Upper lobe of left lung (tissue), 6 donors: ENCODE measurements around the gene NECAB3. TPM values are rescaled to one million over a fixed set of nuclear protein-coding genes. Genes with fewer than 3 reads are reported as not detected.

Experiments used
- ATAC-seq, 2 donors: fragments of 200-7000 bp; cut with Tn5 transposase; one replicate each; pipeline ENCODE4 v1.9.1; 2022; ENCODE audit warnings: mild to moderate bottlenecking in 2 of 2, moderate library complexity in 2 of 2; ENCODE audit not compliant: low FRiP score in 2 of 2
- DNase-seq, 2 donors: peaks; one replicate each; pipeline ENCODE4 v3.0.0-alpha.2; 2019 to 2020
- H3K27ac ChIP-seq, 4 donors: fragments of 200-600 bp; sonication (generic); one replicate each; pipeline ENCODE4 v1.5.1; 2016 to 2019
- H3K27me3 ChIP-seq, 4 donors: fragments of 200-600 bp; sonication (generic); one replicate each; pipeline ENCODE4 v1.5.1; 2017 to 2019
- H3K36me3 ChIP-seq, 4 donors: fragments of 200-600 bp; sonication (generic); one replicate each; pipeline ENCODE4 v1.5.1; 2016 to 2019
- H3K4me1 ChIP-seq, 4 donors: fragments of 200-600 bp; sonication (generic); one replicate each; pipeline ENCODE4 v1.5.1; 2018 to 2019
- H3K4me3 ChIP-seq, 4 donors: fragments of 200-600 bp; sonication (generic); one replicate each; pipeline ENCODE4 v1.5.1; 2017 to 2019; ENCODE audit warnings: mild to moderate bottlenecking in 2 of 4, moderate library complexity in 1 of 4
- H3K9me3 ChIP-seq, 4 donors: fragments of 200-600 bp; sonication (generic); one replicate each; pipeline ENCODE4 v1.5.1; 2018 to 2019
- CTCF ChIP-seq, 6 experiments: fragments of 450-650 bp in 4 of 6; fragments of 200-600 bp in 2 of 6; sonication (generic) in 2 of 6; IDR thresholded peaks; one replicate each; pipeline ENCODE4 v1.5.1; 2016 to 2019; ENCODE audit warnings: antibody characterized with exemption in 6 of 6
- EP300 ChIP-seq, 4 donors: sonication (generic); formaldehyde crosslinking; IDR thresholded peaks; one replicate each; pipeline ENCODE4 v1.5.1; 2017; ENCODE audit warnings: antibody characterized with exemption in 4 of 4, control low read depth in 2 of 4
- POLR2A ChIP-seq, 4 donors: fragments of 450-650 bp; IDR thresholded peaks; one replicate each; pipeline ENCODE4 v1.5.1; 2016 to 2017; ENCODE audit warnings: antibody characterized with exemption in 4 of 4, mild to moderate bottlenecking in 2 of 4
- POLR2AphosphoS5 ChIP-seq, 2 donors: sonication (generic); formaldehyde crosslinking; IDR thresholded peaks; one replicate each; pipeline ENCODE4 v1.5.1; 2017; ENCODE audit warnings: antibody characterized with exemption in 2 of 2
- WGBS, 2 donors: methylation state at CpG; one replicate each; pipeline ENCODE4 v1.1.5; 2017 to 2018; 5-methylcytosine and 5-hydroxymethylcytosine counted together
- total RNA-seq, 6 donors: library from RNA; depleted of rRNA in 4 of 6; stranded (reverse); fragments of >200 nt in 4 of 6; gene quantifications; one replicate each; pipeline versions ENCODE4 v1.1.0 to v1.2.1, GENCODE V29; 2016 to 2021
- donor health status: DM: no; HTN: no; CAD: no; lungs with moderate emphysema.
- donor health status: DM: no; HTN: yes; CAD: no; lungs with severe emphysema.

The NECAB3 gene
- total RNA-seq, 6 donors from 2014 or later = 43.4 to 309 (median 90.6) TPM

GRCh38 chr20:33676652-33677645 is 2.7 kb upstream of the NECAB3 start:
- ATAC-seq (no peak), DNase-seq (no peak)
- Histone ChIP-seq H3K4me1 (peaks cover 19 to 48% (median 42%) of the 10 kb centered on the region in 4 donors), H3K27me3 (no peaks in the 10 kb centered on the region), H3K27ac (peak overlapping the region in 1 of 4 donors; percentile 91), H3K9me3 (no peaks in the 10 kb centered on the region), H3K36me3 (no peaks in the 10 kb centered on the region), H3K4me3 (no peak overlapping the region)
- WGBS, 2 donors = 93 to 96% methylated on average over 25 to 26 of the region's 31 CpGs
- TF ChIP-seq POLR2A (IDR thresholded peaks at IDR 0.05) = no peak
- no peak for TF ChIP-seq POLR2AphosphoS5 (IDR thresholded peaks at IDR 0.05)
- no peak for TF ChIP-seq EP300 (IDR thresholded peaks at IDR 0.05)
- no peak for TF ChIP-seq CTCF (IDR thresholded peaks at IDR 0.05)

GRCh38 chr20:33676121-33676520 is 1.9 kb upstream of the NECAB3 start:
- H3K27me3 ChIP-seq = no peaks in the 10 kb centered on the region
- TF ChIP-seq POLR2AphosphoS5 (IDR thresholded peaks at IDR 0.05) = no peak
- no peak for TF ChIP-seq CTCF (IDR thresholded peaks at IDR 0.05)
- no peak for TF ChIP-seq POLR2A (IDR thresholded peaks at IDR 0.05)
- no peak for TF ChIP-seq EP300 (IDR thresholded peaks at IDR 0.05)
- peaks cover 19 to 44% (median 41%) of the 10 kb centered on the region in 4 donors for H3K4me1 ChIP-seq
- no peaks in the 10 kb centered on the region for H3K36me3 ChIP-seq
- H3K9me3 ChIP-seq = no peaks in the 10 kb centered on the region
- ATAC-seq = no peak
- H3K27ac ChIP-seq = peak overlapping the region; percentile 77 to 91 (median 82)
- H3K4me3 ChIP-seq = no peak overlapping the region
- 89 to 98% methylated on average over 11 of the region's 11 CpGs for WGBS, 2 donors
- DNase-seq = no peak

GRCh38 chr20:33675136-33675959 is 1.1 kb upstream of the NECAB3 start:
- TF ChIP-seq CTCF (IDR thresholded peaks at IDR 0.05) = no peak
- WGBS, 2 donors = 44 to 54% methylated on average over 16 of the region's 16 CpGs
- DNase-seq (no peak), ATAC-seq (peak in 1 of 2 donors; percentile 2)
- Histone ChIP-seq H3K4me3 (peak overlapping the region in 3 of 4 donors; percentile 63 to 87 (median 83)), H3K36me3 (no peaks in the 10 kb centered on the region), H3K27ac (peak overlapping the region; percentile 77 to 91 (median 82)), H3K9me3 (no peaks in the 10 kb centered on the region), H3K27me3 (no peaks in the 10 kb centered on the region), H3K4me1 (peaks cover 19 to 44% (median 41%) of the 10 kb centered on the region in 4 donors)

GRCh38 chr20:33673410-33674293 is 576 bp downstream of the NECAB3 start:
- no peaks in the 10 kb centered on the region for H3K27me3 ChIP-seq
- no peak for ATAC-seq
- H3K9me3 ChIP-seq = no peaks in the 10 kb centered on the region
- WGBS, 2 donors = 20 to 23% methylated on average over 16 to 28 of the region's 29 CpGs
- peak overlapping the region; percentile 61 to 87 (median 73) for H3K4me3 ChIP-seq
- H3K36me3 ChIP-seq = no peaks in the 10 kb centered on the region
- peaks cover 19 to 44% (median 41%) of the 10 kb centered on the region in 4 donors for H3K4me1 ChIP-seq
- H3K27ac ChIP-seq = peak overlapping the region; percentile 77 to 91 (median 82)
- peak in 1 of 2 donors; percentile 72 for DNase-seq
- TF ChIP-seq POLR2AphosphoS5 (IDR thresholded peaks at IDR 0.05) = no peak
- TF ChIP-seq POLR2A (IDR thresholded peaks at IDR 0.05) = no peak
- no peak for TF ChIP-seq EP300 (IDR thresholded peaks at IDR 0.05)
- TF ChIP-seq CTCF (IDR thresholded peaks at IDR 0.05) = no peak
